Trophoblast cell (in vitro differentiated cells and primary cell): ENCODE results near the gene GFOD1.

ENCODE experiments used
- DNase-seq, 2 donors: peaks; one replicate each; pipeline ENCODE4 v3.0.0-alpha.2; 2016
- H2AFZ ChIP-seq: 2 replicates; pipeline ENCODE4 v1.6.1; 2013; ENCODE audit warnings: low read length, moderate library complexity, mild to moderate bottlenecking; ENCODE audit not compliant: insufficient read depth, poor library complexity
- H2AK5ac ChIP-seq: 2 replicates; pipeline ENCODE4 v1.6.1; 2013; ENCODE audit warnings: mild to moderate bottlenecking, low read length
- H2BK120ac ChIP-seq: 2 replicates; pipeline ENCODE4 v1.6.1; 2013; ENCODE audit warnings: low read length, mild to moderate bottlenecking, moderate library complexity; ENCODE audit not compliant: insufficient read depth, poor library complexity
- H2BK12ac ChIP-seq: 2 replicates; pipeline ENCODE4 v1.6.1; 2013; ENCODE audit warnings: mild to moderate bottlenecking, low read length, moderate library complexity
- H2BK5ac ChIP-seq: 2 replicates; pipeline ENCODE4 v1.6.1; 2013; ENCODE audit warnings: low read length, low read depth, moderate library complexity, mild to moderate bottlenecking; ENCODE audit not compliant: poor library complexity
- H3K14ac ChIP-seq: 2 replicates; pipeline ENCODE4 v1.6.1; 2013; ENCODE audit warnings: mild to moderate bottlenecking, low read length
- H3K18ac ChIP-seq: 2 replicates; pipeline ENCODE4 v1.6.1; 2013; ENCODE audit warnings: mild to moderate bottlenecking, low read length
- H3K23ac ChIP-seq: 2 replicates; pipeline ENCODE4 v1.6.1; 2013; ENCODE audit warnings: low read length
- H3K27ac ChIP-seq: 2 replicates; pipeline ENCODE4 v1.5.1; 2013; ENCODE audit warnings: low read depth, mild to moderate bottlenecking, inconsistent platforms, low read length, moderate library complexity
- H3K27me3 ChIP-seq: 2 replicates; pipeline ENCODE4 v1.6.1; 2013; ENCODE audit warnings: inconsistent platforms, mild to moderate bottlenecking, low read length, moderate library complexity; ENCODE audit not compliant: insufficient read depth
- H3K36me3 ChIP-seq, 2 experiments: 1 replicate in 1 of 2; 2 replicates in 1 of 2; pipeline ENCODE4 v1.6.1; 2013; ENCODE audit warnings: low read length in 2 of 2, mild to moderate bottlenecking in 2 of 2, moderate library complexity in 1 of 2; ENCODE audit not compliant: insufficient read depth in 2 of 2, control insufficient read depth in 1 of 2
- H3K4ac ChIP-seq: 2 replicates; pipeline ENCODE4 v1.6.1; 2013; ENCODE audit warnings: low read depth, mild to moderate bottlenecking, low read length, moderate library complexity
- H3K4me1 ChIP-seq, 2 experiments: 1 replicate in 1 of 2; 2 replicates in 1 of 2; pipeline ENCODE4 v1.6.1; 2013; ENCODE audit warnings: low read length in 2 of 2, mild to moderate bottlenecking in 2 of 2, moderate library complexity in 1 of 2; ENCODE audit not compliant: insufficient read depth in 2 of 2, control insufficient read depth in 1 of 2
- H3K4me2 ChIP-seq: 2 replicates; pipeline ENCODE4 v1.6.1; 2013; ENCODE audit warnings: inconsistent platforms, mild to moderate bottlenecking, low read length, moderate library complexity
- H3K4me3 ChIP-seq: 2 replicates; pipeline ENCODE4 v1.5.1; 2013; ENCODE audit warnings: mild to moderate bottlenecking, low read depth, low read length, inconsistent platforms
- H3K79me1 ChIP-seq: one replicate; pipeline ENCODE4 v1.6.1; 2013; ENCODE audit warnings: low read length
- H3K79me2 ChIP-seq: 2 replicates; pipeline ENCODE4 v1.6.1; 2013; ENCODE audit warnings: low read length, mild to moderate bottlenecking; ENCODE audit not compliant: control insufficient read depth, insufficient read depth, poor library complexity
- H3K9ac ChIP-seq: 2 replicates; pipeline ENCODE4 v1.6.1; 2013; ENCODE audit warnings: mild to moderate bottlenecking, low read length
- H3K9me3 ChIP-seq: 2 replicates; pipeline ENCODE4 v1.6.1; 2013; ENCODE audit warnings: low read depth, mild to moderate bottlenecking, control low read depth, inconsistent platforms, low read length; ENCODE audit not compliant: insufficient read depth
- H4K12ac ChIP-seq: 2 replicates; pipeline ENCODE4 v1.6.1; 2013; ENCODE audit warnings: low read depth, mild to moderate bottlenecking, low read length, moderate library complexity
- H4K8ac ChIP-seq: 2 replicates; pipeline ENCODE4 v1.6.1; 2013; ENCODE audit warnings: low read depth, mild to moderate bottlenecking, low read length, moderate library complexity
- H4K91ac ChIP-seq: one replicate; pipeline ENCODE4 v1.6.1; 2013; ENCODE audit warnings: low read depth, mild to moderate bottlenecking, low read length, moderate library complexity
- WGBS: extraction: QIAGEN DNeasy Blood & Tissue Kit; methylation state at CpG from one replicate; pipeline ENCODE4 v1.1.7; 2013; ENCODE audit warnings: missing lambda C conversion rate; ENCODE audit not compliant: insufficient read length, insufficient coverage; ENCODE audit errors: extremely low coverage; 5-methylcytosine and 5-hydroxymethylcytosine counted together

GFOD1 gene

GRCh38 chr6:13380761-13381160, 106.6 kb downstream of the GFOD1 start:
- H3K79me1 ChIP-seq = no peaks in the 10 kb centered on the region
- no peak overlapping the region for H3K27ac ChIP-seq
- no peak overlapping the region for H2BK5ac ChIP-seq
- H3K27me3 ChIP-seq = no peaks in the 10 kb centered on the region
- no peak overlapping the region for H2BK120ac ChIP-seq
- H3K4ac ChIP-seq = no peak overlapping the region
- no peak overlapping the region for H4K12ac ChIP-seq
- H3K23ac ChIP-seq = no peak overlapping the region
- no peak overlapping the region for H2BK12ac ChIP-seq
- no peaks in the 10 kb centered on the region for H3K79me2 ChIP-seq
- no peak overlapping the region for H2AK5ac ChIP-seq
- no peak overlapping the region for H4K8ac ChIP-seq
- H3K4me3 ChIP-seq = no peak overlapping the region
- H3K9me3 ChIP-seq = no peaks in the 10 kb centered on the region
- H3K4me1 ChIP-seq = no peaks in the 10 kb centered on the region
- no peaks in the 10 kb centered on the region for H3K36me3 ChIP-seq
- H4K91ac ChIP-seq = no peak overlapping the region
- H2AFZ ChIP-seq = no peak overlapping the region
- no peak overlapping the region for H3K9ac ChIP-seq
- H3K14ac ChIP-seq = no peak overlapping the region
- H3K4me2 ChIP-seq = no peak overlapping the region
- H3K18ac ChIP-seq = no peak overlapping the region
- DNase-seq = no peak
- no CpG with 5 or more reads among the region's 2 CpGs for WGBS

- Histone ChIP-seq H3K14ac (no peak overlapping the region), H2BK5ac (no peak overlapping the region), H3K9me3 (no peaks in the 10 kb centered on the region), H4K8ac (no peak overlapping the region), H3K27me3 (no peaks in the 10 kb centered on the region), H2BK12ac (no peak overlapping the region), H3K79me2 (no peaks in the 10 kb centered on the region), H2BK120ac (no peak overlapping the region), H3K4me3 (no peak overlapping the region), H4K91ac (no peak overlapping the region), H4K12ac (no peak overlapping the region), H3K4me2 (no peak overlapping the region), H3K9ac (no peak overlapping the region), H2AK5ac (no peak overlapping the region), H3K23ac (no peak overlapping the region), H2AFZ (no peak overlapping the region), H3K4me1 (no peaks in the 10 kb centered on the region), H3K18ac (no peak overlapping the region), H3K4ac (no peak overlapping the region), H3K27ac (no peak overlapping the region), H3K79me1 (no peaks in the 10 kb centered on the region), H3K36me3 (no peaks in the 10 kb centered on the region)
- no CpG with 5 or more reads among the region's 9 CpGs for WGBS
- DNase-seq = no peak
These were observed 108.5 kb downstream of the GFOD1 start for GRCh38 chr6:13378669-13379590.

- Histone ChIP-seq H2AFZ (no peak overlapping the region), H4K12ac (no peak overlapping the region), H3K36me3 (no peaks in the 10 kb centered on the region), H3K4me1 (no peaks in the 10 kb centered on the region), H2BK12ac (no peak overlapping the region), H3K79me1 (no peaks in the 10 kb centered on the region), H3K18ac (no peak overlapping the region), H4K8ac (no peak overlapping the region), H3K79me2 (no peaks in the 10 kb centered on the region), H3K9me3 (no peaks in the 10 kb centered on the region), H3K27me3 (no peaks in the 10 kb centered on the region), H3K27ac (no peak overlapping the region), H3K9ac (no peak overlapping the region), H3K4ac (no peak overlapping the region), H2BK120ac (no peak overlapping the region), H3K23ac (no peak overlapping the region), H3K14ac (no peak overlapping the region), H2BK5ac (no peak overlapping the region), H4K91ac (no peak overlapping the region), H3K4me2 (no peak overlapping the region), H3K4me3 (no peak overlapping the region), H2AK5ac (no peak overlapping the region)
- no CpG with 5 or more reads among the region's 2 CpGs for WGBS
- no peak for DNase-seq
These were observed 110.2 kb downstream of the GFOD1 start for GRCh38 chr6:13377054-13377758.

- H2BK120ac ChIP-seq = no peak overlapping the region
- H4K8ac ChIP-seq = no peak overlapping the region
- H3K27ac ChIP-seq = no peak overlapping the region
- no peak overlapping the region for H3K4me3 ChIP-seq
- no peak overlapping the region for H2AK5ac ChIP-seq
- no peaks in the 10 kb centered on the region for H3K79me2 ChIP-seq
- no peaks in the 10 kb centered on the region for H3K79me1 ChIP-seq
- no peak overlapping the region for H2AFZ ChIP-seq
- WGBS = no CpG with 5 or more reads among the region's 9 CpGs
- H3K18ac ChIP-seq = no peak overlapping the region
- H3K4me2 ChIP-seq = no peak overlapping the region
- H3K27me3 ChIP-seq = no peaks in the 10 kb centered on the region
- no peak for DNase-seq
- H3K14ac ChIP-seq = no peak overlapping the region
- H3K9me3 ChIP-seq = no peaks in the 10 kb centered on the region
- no peak overlapping the region for H4K12ac ChIP-seq
- H3K36me3 ChIP-seq = no peaks in the 10 kb centered on the region
- H3K4me1 ChIP-seq = no peaks in the 10 kb centered on the region
- H4K91ac ChIP-seq = no peak overlapping the region
- H3K9ac ChIP-seq = no peak overlapping the region
- no peak overlapping the region for H2BK12ac ChIP-seq
- no peak overlapping the region for H2BK5ac ChIP-seq
- no peak overlapping the region for H3K23ac ChIP-seq
- no peak overlapping the region for H3K4ac ChIP-seq
These were observed 112.0 kb downstream of the GFOD1 start for GRCh38 chr6:13375360-13375878.
